Measurements from ENCODE around the gene CSTPP1.
"Not testable (repeated sequence)": the region's sequence is repeated elsewhere in the genome, so short reads cannot be mapped to it uniquely, and the experiment has no call there.

The CSTPP1 gene

GRCh38 chr11:46989810-46990487 lies 53.4 kb downstream of the CSTPP1 start:
- not testable (repeated sequence) for DNase-seq (ENCODE audit: low read depth, low spot score)

GRCh38 chr11:46991391-46991790 lies 54.8 kb downstream of the CSTPP1 start:
- DNase-seq (ENCODE audit: low read depth, low spot score) = no peak

DNA sequence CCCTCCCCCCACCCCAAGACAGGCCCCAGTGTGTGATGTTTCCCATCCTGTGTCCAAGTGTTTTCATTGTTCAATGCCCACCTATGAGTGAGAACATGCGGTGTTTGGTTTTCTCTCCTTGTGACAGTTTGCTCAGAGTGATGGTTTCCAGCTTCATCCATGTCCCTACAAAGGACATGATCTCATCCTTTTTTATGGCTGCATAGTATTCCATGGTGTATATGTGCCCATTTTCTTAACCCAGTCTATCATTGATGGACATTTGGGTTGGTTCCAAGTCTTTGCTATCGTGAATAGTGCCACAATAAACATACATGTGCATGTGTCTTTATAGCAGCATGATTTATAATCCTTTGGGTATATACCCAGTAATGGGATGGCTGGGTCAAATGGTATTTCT lies 55.8 kb downstream of the CSTPP1 start:
- not testable (repeated sequence) for DNase-seq (ENCODE audit: low read depth, low spot score)

GRCh38 chr11:46997796-46998195 lies 61.2 kb downstream of the CSTPP1 start:
- DNase-seq (ENCODE audit: low read depth, low spot score) = not testable (repeated sequence)

DNA sequence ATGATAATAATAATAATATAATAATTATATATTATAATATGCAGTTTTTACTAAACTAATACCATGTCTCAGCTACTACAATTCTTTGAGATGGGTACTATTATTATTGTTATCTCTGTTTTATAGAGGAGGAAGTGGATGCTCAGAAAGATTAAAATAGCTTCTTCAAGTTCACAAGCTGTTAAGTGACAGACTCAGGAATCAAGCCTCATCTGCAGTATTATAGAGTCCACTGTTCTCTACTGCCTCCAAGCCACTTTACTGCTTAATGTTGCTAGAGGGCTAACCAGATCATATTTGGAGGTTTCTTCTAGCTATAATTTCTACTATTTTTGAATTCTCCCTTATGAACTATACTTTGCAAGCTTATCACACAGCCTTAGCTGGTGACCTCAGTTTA lies 62.7 kb downstream of the CSTPP1 start:
- no peak for DNase-seq (ENCODE audit: low read depth, low spot score)

GRCh38 chr11:47000033-47000432 lies 63.5 kb downstream of the CSTPP1 start:
- DNase-seq (ENCODE audit: low read depth, low spot score) = no peak

- no peak for DNase-seq (ENCODE audit: low read depth, low spot score)
These were observed 65.2 kb downstream of the CSTPP1 start for GRCh38 chr11:47001781-47002181.

GRCh38 chr11:47002390-47002789 lies 65.8 kb downstream of the CSTPP1 start:
- no peak for DNase-seq (ENCODE audit: low read depth, low spot score)

DNA sequence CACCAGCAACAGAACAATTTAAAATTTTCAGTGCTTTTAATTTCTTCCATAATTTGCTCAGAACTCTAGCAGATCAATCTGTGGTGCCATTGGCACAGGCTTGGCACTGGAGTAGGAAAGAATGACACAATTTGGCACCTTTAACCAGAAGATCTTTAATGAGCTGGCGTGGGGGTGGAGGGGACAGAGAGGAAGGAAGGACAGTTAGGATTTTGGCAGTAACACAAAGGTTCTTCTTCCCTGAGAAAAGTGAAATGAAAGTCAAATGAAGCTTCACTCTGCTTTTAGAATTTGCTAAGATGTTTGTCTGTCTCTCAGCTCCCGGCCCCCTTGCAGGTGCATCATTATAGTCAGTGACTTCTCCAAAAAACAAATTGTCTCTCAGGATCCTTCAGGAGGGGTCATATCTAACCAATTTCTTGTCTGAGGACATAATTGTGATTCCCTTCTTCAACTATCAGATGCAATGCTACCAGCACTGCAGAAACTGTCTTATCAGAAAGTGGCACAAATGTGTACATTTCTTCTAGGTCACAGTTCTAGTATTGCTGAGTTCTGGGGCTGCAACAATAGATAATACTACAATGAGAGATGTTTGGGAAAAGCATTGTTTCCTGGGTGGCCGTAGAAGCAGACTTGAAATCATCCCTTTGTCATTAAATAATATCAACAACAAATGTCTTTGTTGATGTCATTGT lies 66.8 kb downstream of the CSTPP1 start:
- no peak for DNase-seq (ENCODE audit: low read depth, low spot score)

- peak; percentile 34 for DNase-seq (ENCODE audit: low read depth, low spot score)
These were observed 68.1 kb downstream of the CSTPP1 start for GRCh38 chr11:47004595-47005033.

- DNase-seq (ENCODE audit: low read depth, low spot score) = no peak
These were observed 68.9 kb downstream of the CSTPP1 start for GRCh38 chr11:47005441-47005840.

DNA sequence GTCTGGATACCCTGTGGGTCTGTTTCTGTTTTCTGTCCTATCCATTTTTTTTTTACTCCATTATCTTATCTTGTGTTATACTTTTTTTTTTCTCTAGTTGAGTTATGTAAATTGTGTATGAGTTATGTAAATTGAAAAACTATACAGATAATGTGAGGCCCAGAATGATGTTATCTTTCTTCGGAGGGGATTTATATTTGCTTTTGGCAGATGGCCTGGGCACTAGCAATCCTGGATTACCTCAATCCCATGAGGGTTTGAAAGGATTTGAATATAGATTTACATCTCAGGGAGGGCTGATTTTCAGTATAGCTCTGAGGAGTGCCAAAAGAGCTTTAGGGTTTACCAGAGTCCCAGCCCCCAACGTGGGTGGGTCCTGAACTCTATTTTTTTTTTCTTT lies 71.0 kb downstream of the CSTPP1 start:
- no peak for DNase-seq (ENCODE audit: low read depth, low spot score)

DNA sequence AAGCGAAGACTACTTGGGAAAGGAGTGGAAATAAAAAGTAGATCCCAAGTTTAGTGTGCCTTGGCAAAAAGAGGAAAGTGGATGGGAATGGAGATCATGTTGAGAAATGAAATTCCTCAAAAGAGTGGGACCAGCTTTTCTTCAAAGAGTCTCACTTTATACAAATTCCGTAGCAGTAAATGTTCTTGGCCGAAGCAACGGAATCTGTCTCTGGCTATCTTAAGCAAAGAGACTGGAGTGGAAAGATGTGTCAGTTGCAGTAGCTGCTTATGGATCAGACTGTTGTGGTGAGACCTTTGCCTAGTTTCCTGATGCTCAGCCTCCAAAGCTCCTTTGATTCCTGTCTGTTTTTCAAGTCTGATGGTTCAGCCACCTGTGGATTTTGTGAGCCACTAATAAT lies 73.6 kb downstream of the CSTPP1 start:
- no peak for DNase-seq (ENCODE audit: low read depth, low spot score)

GRCh38 chr11:47014097-47014496 lies 77.5 kb downstream of the CSTPP1 start:
- no peak for DNase-seq (ENCODE audit: low read depth, low spot score)

GRCh38 chr11:47018637-47019036 lies 82.1 kb downstream of the CSTPP1 start:
- DNase-seq (ENCODE audit: low read depth, low spot score) = no peak

- no peak for DNase-seq (ENCODE audit: low read depth, low spot score)
These were observed 84.4 kb downstream of the CSTPP1 start for GRCh38 chr11:47020793-47021526.

- no peak for DNase-seq (ENCODE audit: low read depth, low spot score)
These were observed 84.9 kb downstream of the CSTPP1 start for GRCh38 chr11:47021527-47021818.

GRCh38 chr11:47021965-47022364 lies 85.4 kb downstream of the CSTPP1 start:
- no peak for DNase-seq (ENCODE audit: low read depth, low spot score)

GRCh38 chr11:47028195-47029093 lies 91.9 kb downstream of the CSTPP1 start:
- DNase-seq (ENCODE audit: low read depth, low spot score) = no peak

GRCh38 chr11:47033439-47033838 lies 96.9 kb downstream of the CSTPP1 start:
- DNase-seq (ENCODE audit: low read depth, low spot score) = peak; percentile 18

- no peak for DNase-seq (ENCODE audit: low read depth, low spot score)
These were observed 97.5 kb downstream of the CSTPP1 start for GRCh38 chr11:47034091-47034490.

- no peak for DNase-seq (ENCODE audit: low read depth, low spot score)
These were observed 98.5 kb downstream of the CSTPP1 start for GRCh38 chr11:47035108-47035507.

All from ELF-1 (cell line).